ENCODE results near the gene DDX1.
A peak's percentile ranks its signal among the peaks of the same experiment; 100 is the strongest.

DDX1 gene

GRCh38 chr2:15630121-15630977 is 38.7 kb downstream of the DDX1 start:
- no peak for DNase-seq (ENCODE audit: low spot score)

- DNase-seq (ENCODE audit: low spot score): no peak
These were observed 39.5 kb downstream of the DDX1 start for GRCh38 chr2:15630978-15631719.

GRCh38 chr2:15631883-15632282 is 40.2 kb downstream of the DDX1 start:
- no peak for DNase-seq (ENCODE audit: low spot score)

GRCh38 chr2:15633043-15633970 is 41.6 kb downstream of the DDX1 start:
- no peak for DNase-seq (ENCODE audit: low spot score)

- no peak for DNase-seq (ENCODE audit: low spot score)
These were observed 42.3 kb downstream of the DDX1 start for GRCh38 chr2:15633971-15634346.

GRCh38 chr2:15634846-15635490 is 43.3 kb downstream of the DDX1 start:
- no peak for DNase-seq (ENCODE audit: low spot score)

GRCh38 chr2:15636972-15637785 is 45.5 kb downstream of the DDX1 start:
- peak; percentile 48 for DNase-seq (ENCODE audit: low spot score)

- DNase-seq (ENCODE audit: low spot score): no peak
These were observed 47.1 kb downstream of the DDX1 start for GRCh38 chr2:15638720-15639119.

GRCh38 chr2:15639323-15640251 is 47.9 kb downstream of the DDX1 start:
- no peak for DNase-seq (ENCODE audit: low spot score)

- no peak for DNase-seq (ENCODE audit: low spot score)
These were observed 48.6 kb downstream of the DDX1 start for GRCh38 chr2:15640261-15640711.

- DNase-seq (ENCODE audit: low spot score): no peak
These were observed 49.1 kb downstream of the DDX1 start for GRCh38 chr2:15640784-15641183.

- DNase-seq (ENCODE audit: low spot score): no peak
These were observed 49.9 kb downstream of the DDX1 start for GRCh38 chr2:15641530-15641982.

GRCh38 chr2:15642011-15642814 is 50.5 kb downstream of the DDX1 start:
- DNase-seq (ENCODE audit: low spot score): no peak

- no peak for DNase-seq (ENCODE audit: low spot score)
These were observed 51.3 kb downstream of the DDX1 start for GRCh38 chr2:15642815-15643500.

GRCh38 chr2:15643791-15644585 is 52.3 kb downstream of the DDX1 start:
- no peak for DNase-seq (ENCODE audit: low spot score)

- no peak for DNase-seq (ENCODE audit: low spot score)
These were observed 53.6 kb downstream of the DDX1 start for GRCh38 chr2:15645300-15645699.

- no peak for DNase-seq (ENCODE audit: low spot score)
These were observed 54.2 kb downstream of the DDX1 start for GRCh38 chr2:15645720-15646385.

Measured in CD4-positive, alpha-beta T cell treated with Interleukin-15 for 4 hours (primary cell).